NCI-H2171 (cell line): Measurements from ENCODE around the gene TEX36.
"Not testable (repeated sequence)": the region's sequence is repeated elsewhere in the genome, so short reads cannot be mapped to it uniquely, and the experiment has no call there.

Experiments used
- DNase-seq: peaks from one replicate; lab custom pipeline; 2025; lab: John Stamatoyannopoulos, UW

The TEX36 gene

DNA sequence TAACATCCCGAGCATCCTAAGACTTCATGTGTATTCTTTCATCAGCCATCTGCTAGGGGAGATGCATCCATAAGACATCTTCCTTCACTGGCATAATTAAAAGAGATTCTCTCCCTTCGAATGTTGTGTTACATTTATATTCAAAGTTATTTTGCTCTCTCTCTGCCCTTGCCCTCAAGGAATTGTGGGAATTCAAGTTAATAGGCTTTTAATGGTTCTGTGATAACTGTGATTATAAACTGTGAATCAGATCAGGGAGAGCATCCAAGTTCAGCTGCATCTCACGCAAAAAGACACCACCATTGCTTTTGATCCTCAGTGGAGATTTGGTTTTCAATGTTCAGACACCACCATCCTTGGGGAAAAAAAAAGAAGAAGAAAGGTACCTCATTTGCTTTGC is 9.2 kb upstream of the TEX36 start:
- no peak for DNase-seq

DNA sequence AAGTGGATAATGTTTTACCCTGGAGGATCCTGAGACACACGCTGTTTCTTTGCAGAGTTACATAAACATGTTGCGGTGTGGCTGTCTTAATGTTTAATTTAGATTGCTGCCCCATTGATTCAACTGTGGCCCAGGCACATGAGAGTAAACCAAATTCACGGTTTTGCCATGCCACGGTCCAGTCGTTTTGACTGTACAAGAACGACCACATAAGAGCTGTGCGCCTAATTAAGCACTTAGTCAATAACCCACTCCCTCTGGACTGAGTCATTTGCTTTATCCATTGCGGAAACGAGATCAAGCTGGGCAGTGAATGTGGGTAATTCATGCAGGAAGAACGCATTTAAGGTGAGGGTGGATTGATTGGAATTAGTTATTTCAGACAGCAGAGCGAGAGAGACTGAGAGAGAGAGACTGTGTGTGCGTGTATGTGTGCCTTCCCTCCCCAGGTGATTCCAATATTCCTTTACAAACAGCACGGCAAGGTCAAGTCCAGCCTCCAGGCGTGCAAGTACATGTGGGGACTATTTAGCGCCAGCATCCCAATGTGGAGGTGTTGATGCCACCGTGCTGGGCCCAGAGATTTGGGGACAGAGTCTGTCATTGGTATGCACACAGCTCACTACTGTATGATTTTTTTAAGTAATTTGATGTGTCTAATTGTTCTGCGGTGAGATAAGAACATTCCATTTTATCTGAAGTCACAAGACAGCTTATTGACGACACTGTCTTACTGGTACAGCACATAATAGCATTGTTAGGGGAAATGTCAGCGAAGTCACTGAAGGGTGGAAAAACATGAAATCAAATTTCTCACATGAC is 8.4 kb upstream of the TEX36 start:
- no peak for DNase-seq

GRCh38 chr10:125689955-125690569 is 7.1 kb upstream of the TEX36 start:
- no peak for DNase-seq

- no peak for DNase-seq
These were observed 4.7 kb upstream of the TEX36 start for GRCh38 chr10:125687507-125688185.

- DNase-seq: no peak
These were observed 1.6 kb upstream of the TEX36 start for GRCh38 chr10:125684581-125684980.

- DNase-seq: no peak
These were observed 858 bp upstream of the TEX36 start for GRCh38 chr10:125683821-125684220.

DNA sequence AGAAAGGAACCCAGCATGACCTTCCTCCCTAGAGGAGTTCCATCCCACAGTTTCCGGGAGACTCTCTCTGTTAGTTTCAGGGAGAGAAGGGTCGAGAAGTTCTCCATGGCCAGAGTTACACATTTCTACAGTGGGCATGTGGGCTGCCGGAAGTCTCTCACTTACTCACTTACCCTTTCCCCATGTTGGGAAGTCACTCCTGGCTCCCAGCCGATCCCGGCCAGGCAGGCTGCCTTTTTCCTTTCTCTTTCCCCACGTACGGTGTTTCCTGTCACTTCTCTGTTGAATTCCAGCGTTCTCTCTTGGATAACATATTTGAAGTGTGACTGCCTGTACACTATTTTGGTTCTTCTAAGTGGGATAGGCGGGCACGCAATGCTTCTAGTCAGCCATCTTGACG is 3.5 kb downstream of the TEX36 start:
- DNase-seq: no peak

GRCh38 chr10:125672884-125673283 is 10.1 kb downstream of the TEX36 start:
- no peak for DNase-seq

GRCh38 chr10:125662584-125662983 is 20.4 kb downstream of the TEX36 start:
- no peak for DNase-seq

DNA sequence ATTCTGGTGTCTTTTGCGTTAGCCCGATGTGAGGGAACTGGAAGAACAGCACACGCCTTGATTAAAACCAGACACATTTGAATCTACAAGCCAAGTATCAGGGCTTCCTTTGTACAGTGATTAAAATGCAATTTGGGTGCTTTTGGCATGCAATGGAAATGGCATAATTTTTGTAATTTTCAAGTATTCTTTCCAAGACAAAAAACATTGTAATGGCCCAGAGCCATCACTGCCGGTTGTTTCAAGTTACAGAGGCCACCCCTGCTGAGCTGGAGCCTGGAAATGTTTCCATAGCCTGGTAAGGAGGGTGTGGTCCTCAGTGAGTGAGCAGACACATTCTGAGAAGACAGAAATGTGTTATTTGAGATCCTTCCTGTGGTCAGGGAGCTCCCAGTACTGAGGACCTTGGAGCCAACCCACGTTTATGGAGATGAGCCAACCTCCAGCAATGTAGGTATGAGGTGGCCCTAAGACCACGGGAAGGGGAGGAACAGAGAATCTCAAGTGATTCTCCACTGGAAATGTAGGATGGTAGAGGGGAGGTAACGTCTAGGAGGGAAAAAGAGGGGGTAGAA is 20.9 kb downstream of the TEX36 start:
- DNase-seq: no peak

DNA sequence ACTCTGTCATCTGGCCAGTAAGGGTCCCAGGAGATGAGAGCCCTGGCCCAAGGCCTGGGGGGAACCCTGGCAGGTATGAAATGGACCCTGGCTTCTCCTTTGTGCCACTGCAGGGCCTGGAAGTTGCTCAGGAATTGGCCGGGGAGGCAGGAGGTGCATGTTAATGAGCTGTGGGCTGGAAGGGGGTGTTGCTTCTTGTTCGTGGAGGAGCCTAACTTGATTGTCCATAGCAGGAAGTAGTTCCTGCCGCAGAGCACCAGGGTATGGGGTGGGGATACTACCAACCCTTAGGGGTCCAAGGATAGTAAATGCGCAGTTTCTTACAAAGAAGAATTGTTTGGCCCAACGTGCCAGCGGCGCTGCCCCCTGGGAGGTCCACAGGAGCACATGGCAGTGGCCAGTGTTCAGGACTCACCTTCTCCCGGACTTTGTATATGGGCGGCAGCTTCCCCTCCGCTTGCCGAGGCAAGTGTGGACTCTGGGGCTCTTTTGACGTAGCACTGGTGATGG is 21.5 kb downstream of the TEX36 start:
- DNase-seq: no peak

DNA sequence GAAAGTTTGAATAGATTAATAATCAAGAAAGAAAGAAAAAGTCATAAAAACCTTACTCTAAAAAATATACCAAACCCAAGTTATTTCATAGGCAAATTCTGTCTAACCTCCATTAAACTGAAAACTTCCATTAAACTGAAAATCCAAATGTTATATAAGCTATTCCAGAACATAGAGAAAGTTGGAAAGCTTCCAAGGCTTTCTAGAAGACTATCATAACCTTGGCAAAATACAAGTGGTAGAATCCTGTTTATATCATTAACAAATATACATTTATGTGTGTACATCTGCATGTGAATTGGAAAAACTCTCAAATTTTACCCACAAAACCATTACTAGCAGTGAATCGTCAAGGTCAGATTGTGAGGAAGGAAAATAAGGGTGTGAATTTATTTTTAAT is 23.9 kb downstream of the TEX36 start:
- DNase-seq: no peak

GRCh38 chr10:125656523-125656922 is 26.4 kb downstream of the TEX36 start:
- DNase-seq: no peak

GRCh38 chr10:125653113-125653512 is 29.9 kb downstream of the TEX36 start:
- not testable (repeated sequence) for DNase-seq

DNA sequence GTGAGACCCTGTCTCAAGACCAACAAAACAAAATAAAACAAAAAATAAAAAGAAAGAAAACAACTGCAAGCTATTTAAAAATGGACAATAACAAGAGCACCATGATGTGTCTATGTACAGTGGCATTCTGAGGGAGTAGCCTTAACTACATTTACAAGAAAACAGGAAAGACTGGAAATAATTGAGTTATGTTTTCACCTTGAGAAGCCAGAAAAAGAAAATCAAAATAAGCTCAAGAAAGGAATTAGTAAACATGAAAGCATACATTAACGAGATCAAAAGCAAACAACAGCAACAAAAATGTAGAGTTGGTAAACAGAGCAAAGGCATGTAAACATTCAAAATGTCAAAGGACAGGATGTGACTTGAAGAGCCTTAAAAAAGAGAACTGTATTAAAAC is 36.7 kb downstream of the TEX36 start:
- DNase-seq: no peak

- DNase-seq: no peak
These were observed 41.6 kb downstream of the TEX36 start for GRCh38 chr10:125641398-125641797.

DNA sequence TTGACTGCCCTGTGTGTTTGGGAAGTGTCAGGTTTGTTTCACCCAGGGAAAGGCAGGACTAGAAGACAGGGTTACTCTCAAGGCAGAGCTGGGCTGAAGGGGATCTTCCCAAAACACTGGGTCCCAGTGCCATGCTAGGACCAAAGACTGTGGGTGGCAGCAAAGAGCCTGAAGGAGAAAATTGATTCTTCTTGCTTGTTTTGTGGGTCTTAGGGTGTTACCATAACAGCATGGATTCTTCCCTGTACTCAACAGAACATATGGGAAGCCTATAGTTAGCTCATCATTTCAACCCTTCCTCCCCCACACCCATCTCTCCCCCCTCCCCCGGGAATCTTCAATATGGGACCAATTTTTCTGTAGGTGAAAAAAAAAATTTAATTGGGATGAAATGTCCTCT is 42.3 kb downstream of the TEX36 start:
- DNase-seq: no peak

- DNase-seq: no peak
These were observed 43.1 kb downstream of the TEX36 start for GRCh38 chr10:125639846-125640245.

DNA sequence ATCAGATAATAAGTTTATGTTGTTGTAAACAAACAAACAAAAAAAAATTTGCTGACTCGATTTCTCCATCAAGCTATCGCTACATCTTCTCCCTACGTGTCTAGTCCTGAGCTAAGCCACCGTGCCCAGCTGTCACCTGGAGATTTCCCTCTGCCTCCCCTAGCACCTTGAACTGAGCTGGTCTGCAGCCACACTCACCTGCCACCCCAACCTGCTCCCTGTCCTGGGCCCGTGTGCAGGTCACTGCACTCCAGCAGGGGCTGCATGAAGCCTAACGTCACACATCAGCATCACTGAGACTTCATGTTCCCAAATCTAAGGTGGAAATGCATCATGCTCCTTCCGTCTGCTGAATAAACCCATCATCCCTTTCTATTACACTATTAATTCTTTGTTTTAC is 44.4 kb downstream of the TEX36 start:
- DNase-seq: no peak

DNA sequence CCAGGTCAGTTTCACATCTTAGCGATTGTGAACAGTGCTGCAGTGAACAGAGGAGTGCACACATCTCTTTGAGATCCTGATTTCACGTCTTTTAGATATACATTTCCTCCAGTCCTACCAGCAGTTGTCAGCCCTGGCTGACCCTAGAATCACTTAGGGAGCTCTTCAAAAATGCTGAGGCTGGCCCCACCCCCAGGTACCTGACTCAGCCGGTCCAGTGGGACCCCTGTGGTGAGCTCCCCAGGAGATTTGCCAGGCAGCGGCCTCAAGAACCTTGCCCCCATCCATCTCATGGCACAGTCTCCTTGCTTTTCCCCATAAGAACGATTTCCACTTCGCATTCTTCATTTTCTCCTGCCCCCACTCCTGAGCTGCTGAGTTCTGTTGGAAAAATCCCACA is 45.5 kb downstream of the TEX36 start:
- no peak for DNase-seq

DNA sequence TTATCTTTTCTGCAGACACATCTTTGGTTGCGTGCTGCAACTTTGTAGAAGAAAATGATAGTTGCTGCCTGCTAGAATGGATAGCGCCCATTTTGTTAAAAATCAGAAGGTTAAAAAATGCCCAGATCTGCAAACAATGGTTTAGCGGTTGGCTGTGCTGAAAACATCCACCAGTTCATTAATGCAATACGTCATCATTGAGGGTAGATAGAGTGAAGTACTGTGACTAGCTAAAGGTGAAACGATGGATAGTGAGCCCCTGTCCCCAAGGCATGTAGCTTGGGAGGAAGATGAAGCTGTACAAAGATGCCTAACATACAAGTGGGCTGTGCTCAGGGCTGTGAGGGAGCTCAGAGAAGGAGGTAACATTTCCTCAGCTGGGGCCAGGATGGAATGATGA is 48.4 kb downstream of the TEX36 start:
- no peak for DNase-seq

DNA sequence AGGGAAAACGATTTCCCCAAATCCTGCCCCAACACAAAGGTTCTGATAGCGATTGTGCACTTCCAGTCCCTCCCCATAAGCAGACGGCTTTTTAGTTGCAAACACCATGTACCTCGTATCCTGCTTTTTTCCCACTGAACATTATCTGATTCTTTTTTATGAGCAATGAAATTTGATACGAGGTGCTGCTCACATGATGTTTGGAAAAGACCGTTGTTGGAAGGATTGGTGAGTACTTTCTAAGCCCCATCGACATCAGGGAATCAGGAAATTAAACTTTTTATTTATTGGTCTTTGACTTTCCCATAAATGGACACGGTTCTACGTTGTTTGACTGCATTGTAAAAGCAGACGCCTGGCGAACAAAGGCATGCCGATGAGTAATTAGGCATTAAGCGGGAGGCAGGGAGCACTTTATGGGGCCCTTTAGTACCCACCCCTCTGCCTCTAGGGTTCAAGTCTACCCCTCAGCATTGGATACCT is 49.4 kb downstream of the TEX36 start:
- DNase-seq: peak; percentile 24

DNA sequence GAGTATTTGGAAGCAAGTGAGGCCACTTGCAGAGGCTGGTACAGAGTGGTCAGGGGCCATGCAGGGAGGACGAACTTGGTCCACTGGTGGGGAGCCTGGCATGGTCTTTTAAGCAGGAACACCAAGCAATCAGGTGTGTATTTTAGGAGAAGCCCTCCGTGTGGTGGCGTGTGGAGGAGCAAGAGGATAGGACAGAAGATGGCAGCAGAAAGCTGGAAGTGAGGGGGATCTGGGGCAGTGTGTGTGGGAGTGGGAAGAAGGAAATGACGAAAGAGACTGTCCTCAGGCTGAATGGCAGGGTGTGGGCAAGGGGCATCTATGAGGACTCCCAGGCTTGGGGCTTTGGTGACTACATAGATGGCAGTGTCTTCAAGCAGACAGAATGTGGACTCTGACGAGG is 51.2 kb downstream of the TEX36 start:
- no peak for DNase-seq
